Hepatocyte (in vitro differentiated cells): ENCODE measurements around the gene RGS3.

Source experiments
- CTCF ChIP-seq: fragments of 200-600 bp; sonication (generic); IDR thresholded peaks from 2 replicates; pipeline ENCODE4 v1.5.1; 2016; ENCODE audit warnings: antibody characterized with exemption, mild to moderate bottlenecking; ENCODE audit not compliant: poor library complexity
- EZH2 ChIP-seq: fragments of 200-600 bp; sonication (generic); IDR thresholded peaks from 2 replicates; pipeline ENCODE4 v1.6.1; 2016; ENCODE audit warnings: antibody characterized with exemption, mild to moderate bottlenecking, borderline replicate concordance
- EZH2phosphoT487 ChIP-seq: fragments of 200-600 bp; sonication (generic); IDR thresholded peaks from one replicate; pipeline ENCODE4 v1.6.1; 2018; ENCODE audit warnings: antibody characterized with exemption, mild to moderate bottlenecking, low read depth, moderate library complexity; ENCODE audit not compliant: unreplicated experiment, severe bottlenecking

DNA sequence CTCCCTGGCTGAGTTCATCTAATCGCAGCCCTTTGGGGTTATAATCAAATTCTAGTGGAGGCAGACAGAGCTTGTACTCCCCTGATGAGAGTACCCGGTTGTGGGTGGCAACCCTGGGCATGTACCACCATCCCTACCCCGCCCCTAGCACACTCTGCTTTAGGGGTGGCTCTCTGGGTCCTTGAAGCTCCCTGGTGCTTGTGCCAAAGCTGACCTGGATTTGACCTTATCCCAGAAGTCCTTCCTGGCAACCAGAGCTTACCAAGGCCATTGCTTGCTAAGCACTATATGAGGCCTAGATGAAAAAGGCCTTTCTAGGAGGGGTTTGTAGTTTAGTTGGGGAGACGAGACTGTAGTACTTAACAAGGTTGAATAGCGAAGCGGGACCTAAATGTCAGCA lies 72.2 kb downstream of the RGS3 start:
- TF ChIP-seq EZH2, result no peak
- TF ChIP-seq CTCF, result no peak
- TF ChIP-seq EZH2phosphoT487, result no peak
